ENCODE measurements around the gene AKAP6. TPM values are rescaled to one million over a fixed set of nuclear protein-coding genes. Genes with fewer than 3 reads are reported as not detected.
"Not testable (repeated sequence)": the region's sequence is repeated elsewhere in the genome, so short reads cannot be mapped to it uniquely, and the experiment has no call there.

Gene AKAP6
- total RNA-seq, 1 donor from 2014 or later, result 600 TPM

DNA sequence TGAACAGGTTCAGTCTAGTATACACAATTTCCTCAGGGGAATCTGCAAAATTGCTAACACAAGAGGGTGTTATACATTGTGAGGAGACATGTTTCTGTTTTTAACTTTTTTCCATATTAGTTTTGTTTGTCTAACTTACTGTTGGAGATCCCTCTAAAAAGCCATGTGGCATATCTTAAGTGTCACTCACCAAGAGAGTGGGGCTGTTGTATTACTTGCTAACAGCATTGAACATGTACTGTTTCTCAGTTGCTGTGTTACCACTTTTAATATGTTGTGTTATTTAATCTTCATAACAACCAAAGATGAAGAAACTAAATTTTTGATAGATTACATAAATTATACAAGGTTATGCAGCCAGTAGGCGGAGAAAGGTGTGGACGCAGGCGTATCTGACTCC lies 455.3 kb downstream of the AKAP6 start:
- no peak overlapping the region for H3K27ac Mint-ChIP-seq (ENCODE audit: unreplicated experiment)

GRCh38 chr14:32785585-32785984 lies 456.5 kb downstream of the AKAP6 start:
- Mint-ChIP-seq H3K36me3 (ENCODE audit: unreplicated experiment) (peaks cover 17% of the 10 kb centered on the region), H3K27ac (ENCODE audit: unreplicated experiment) (no peak overlapping the region), H3K27me3 (ENCODE audit: unreplicated experiment) (peaks cover 9% of the 10 kb centered on the region), H3K4me3 (ENCODE audit: unreplicated experiment) (no peak overlapping the region), H3K9me3 (ENCODE audit: unreplicated experiment) (peaks cover 16% of the 10 kb centered on the region), H3K4me1 (ENCODE audit: low read depth, unreplicated experiment) (no peaks in the 10 kb centered on the region)
- no peak for TF ChIP-seq CTCF (IDR thresholded peaks at IDR 0.05; ENCODE audit: partially characterized antibody, unreplicated experiment)
- no peak for DNase-seq

More for the DNA sequence above, 455.3 kb downstream of the AKAP6 start:
- Mint-ChIP-seq H3K4me1 (ENCODE audit: low read depth, unreplicated experiment) (no peaks in the 10 kb centered on the region), H3K27me3 (ENCODE audit: unreplicated experiment) (peaks cover 7% of the 10 kb centered on the region), H3K36me3 (ENCODE audit: unreplicated experiment) (peaks cover 6% of the 10 kb centered on the region), H3K9me3 (ENCODE audit: unreplicated experiment) (peaks cover 11% of the 10 kb centered on the region), H3K4me3 (ENCODE audit: unreplicated experiment) (no peak overlapping the region)
- no peak for DNase-seq
- no peak for TF ChIP-seq CTCF (IDR thresholded peaks at IDR 0.05; ENCODE audit: partially characterized antibody, unreplicated experiment)

DNA sequence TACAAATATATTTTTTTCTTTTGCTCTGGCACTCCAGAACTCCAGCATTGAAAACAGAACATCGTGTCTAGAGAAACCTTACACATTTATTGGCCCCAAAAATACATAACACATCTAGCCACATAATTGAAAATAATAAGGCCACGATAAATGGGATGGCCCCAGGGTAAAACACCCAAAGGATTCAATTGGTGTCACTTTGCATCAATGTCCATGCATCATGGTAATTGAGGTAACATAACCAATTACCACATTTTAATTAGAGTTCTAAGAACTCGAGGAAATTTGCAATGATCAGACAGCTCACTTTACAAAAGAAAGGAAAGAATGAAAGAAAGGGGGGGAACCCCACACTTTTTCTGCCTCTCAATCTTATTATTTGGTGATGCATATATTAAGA lies 457.8 kb downstream of the AKAP6 start:
- no peak overlapping the region for H3K4me3 Mint-ChIP-seq (ENCODE audit: unreplicated experiment)
- peaks cover 7% of the 10 kb centered on the region for H3K27me3 Mint-ChIP-seq (ENCODE audit: unreplicated experiment)
- H3K9me3 Mint-ChIP-seq (ENCODE audit: unreplicated experiment), result peaks cover 22% of the 10 kb centered on the region

GRCh38 chr14:32793033-32793432 lies 463.9 kb downstream of the AKAP6 start:
- H3K27ac Mint-ChIP-seq (ENCODE audit: unreplicated experiment); H3K4me3 Mint-ChIP-seq (ENCODE audit: unreplicated experiment); DNase-seq; H3K4me1 Mint-ChIP-seq (ENCODE audit: low read depth, unreplicated experiment): not testable (repeated sequence)
- H3K36me3 Mint-ChIP-seq (ENCODE audit: unreplicated experiment), result peaks cover 69% of the 10 kb centered on the region
- H3K27me3 Mint-ChIP-seq (ENCODE audit: unreplicated experiment), result peaks cover 25% of the 10 kb centered on the region
- H3K9me3 Mint-ChIP-seq (ENCODE audit: unreplicated experiment), result peaks cover 56% of the 10 kb centered on the region

More for the DNA sequence above, 457.8 kb downstream of the AKAP6 start:
- TF ChIP-seq CTCF (IDR thresholded peaks at IDR 0.05; ENCODE audit: partially characterized antibody, unreplicated experiment), result no peak
- no peak overlapping the region for H3K27ac Mint-ChIP-seq (ENCODE audit: unreplicated experiment)
- DNase-seq, result no peak
- H3K36me3 Mint-ChIP-seq (ENCODE audit: unreplicated experiment), result peaks cover 27% of the 10 kb centered on the region
- no peaks in the 10 kb centered on the region for H3K4me1 Mint-ChIP-seq (ENCODE audit: low read depth, unreplicated experiment)

DNA sequence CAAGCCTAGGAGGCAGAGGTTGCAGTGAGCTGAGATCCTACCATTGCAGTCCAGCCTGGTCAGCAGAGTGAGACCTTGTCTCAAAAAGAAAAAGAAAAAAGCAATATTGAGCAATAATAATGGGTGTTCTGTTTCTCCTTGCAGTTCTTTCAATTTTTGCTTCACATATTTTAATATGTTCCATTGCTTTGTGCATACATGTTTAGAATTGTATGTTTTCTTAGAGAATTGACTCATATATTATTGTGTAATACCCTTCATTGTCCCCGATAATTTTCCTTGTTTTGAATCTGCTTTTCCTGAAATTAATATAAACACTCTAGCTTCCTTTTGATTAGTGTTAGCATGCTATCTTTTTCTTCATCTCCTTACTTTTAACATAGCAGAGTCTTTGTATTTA lies 471.2 kb downstream of the AKAP6 start:
- no peak for TF ChIP-seq CTCF (IDR thresholded peaks at IDR 0.05; ENCODE audit: partially characterized antibody, unreplicated experiment)
- Mint-ChIP-seq H3K4me1 (ENCODE audit: low read depth, unreplicated experiment) (no peaks in the 10 kb centered on the region), H3K27ac (ENCODE audit: unreplicated experiment) (no peak overlapping the region), H3K36me3 (ENCODE audit: unreplicated experiment) (peaks cover 41% of the 10 kb centered on the region), H3K9me3 (ENCODE audit: unreplicated experiment) (peaks cover 46% of the 10 kb centered on the region), H3K27me3 (ENCODE audit: unreplicated experiment) (peaks cover 17% of the 10 kb centered on the region), H3K4me3 (ENCODE audit: unreplicated experiment) (no peak overlapping the region)
- no peak for DNase-seq

Measured in glutamatergic neuron (in vitro differentiated cells).